KBM-7 (cell line): ENCODE results near the gene GRIN2D.

ENCODE experiments used
- DNase-seq: peaks from one replicate; pipeline ENCODE4 v3.0.0-alpha.2; 2015
- in situ Hi-C: fragments of 300-500 bp; cut with MboI; formaldehyde crosslinking; loops from 2 replicates; pipeline ENCODE4 v1.14.3; 2020; ENCODE audit warnings: low sequenced_read_pairs, low pct_unique_long_range_greater_than_20kb, mixed read lengths

The GRIN2D gene

DNA sequence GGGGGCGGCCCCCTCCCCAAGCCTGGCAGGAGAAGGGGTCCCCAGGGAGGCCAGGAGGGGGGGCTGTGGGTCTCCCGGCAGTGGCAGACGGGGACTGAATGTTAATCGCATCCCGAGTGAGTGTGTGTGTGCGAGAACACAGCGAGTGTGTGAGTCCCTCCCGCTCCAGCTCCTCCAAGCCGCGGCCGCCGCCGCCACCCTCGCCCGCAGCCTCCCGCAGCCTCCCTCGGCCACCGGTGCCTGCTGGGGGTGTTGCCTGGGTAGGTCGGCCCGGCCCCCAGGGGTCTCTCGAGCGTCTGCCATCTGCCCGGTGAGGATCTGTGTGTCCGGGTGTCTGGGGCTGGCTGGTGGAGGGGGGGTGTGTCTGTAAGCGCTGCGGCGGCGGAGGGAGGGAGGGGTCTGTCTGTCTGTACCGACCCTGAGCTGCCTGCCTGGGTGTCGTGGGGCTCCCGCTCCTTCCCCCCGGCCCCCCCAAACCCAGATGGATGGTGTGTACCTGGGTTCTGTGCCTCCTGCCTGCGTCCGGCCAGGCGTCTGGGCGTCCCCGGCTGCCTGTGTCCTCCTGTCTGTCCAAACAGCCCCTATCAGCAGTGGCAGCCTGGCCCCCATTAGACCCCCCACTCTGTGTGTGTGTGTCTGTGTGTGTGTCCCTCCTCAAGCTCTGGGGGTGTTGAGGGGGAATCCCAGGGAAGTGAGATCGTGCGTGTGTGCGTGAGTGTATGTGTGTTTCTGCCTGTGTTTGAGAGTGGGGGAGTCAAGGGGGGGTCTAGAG is at the start of gene GRIN2D:
Gene GRIN2D (plus strand): TSS at position 110 of the 772 bp plus-strand sequence. CDS start 4,725 bp downstream, outside the sequence.
- in situ Hi-C loops = no loop called here
- DNase-seq = peak; percentile 59

GRCh38 chr19:48344892-48345291 is 48.6 kb upstream of the GRIN2D start:
- DNase-seq = no peak
- in situ Hi-C loops = loop anchor here (25.0 kb wide), 1 partner anchor 242 kb away; no protein-coding TSS in a partner anchor

- in situ Hi-C loops = loop anchor here (25.0 kb wide), 1 partner anchor 241 kb away; no protein-coding TSS in a partner anchor
- DNase-seq = no peak
These were observed 47.3 kb upstream of the GRIN2D start for GRCh38 chr19:48346191-48346590.

GRCh38 chr19:48348045-48348444 is 45.4 kb upstream of the GRIN2D start:
- DNase-seq = no peak
- in situ Hi-C loops = loop anchor here (25.0 kb wide), 1 partner anchor 239 kb away; no protein-coding TSS in a partner anchor

GRCh38 chr19:48348737-48349136 is 44.7 kb upstream of the GRIN2D start:
- in situ Hi-C loops = loop anchor here (25.0 kb wide), 1 partner anchor 239 kb away; no protein-coding TSS in a partner anchor

DNA sequence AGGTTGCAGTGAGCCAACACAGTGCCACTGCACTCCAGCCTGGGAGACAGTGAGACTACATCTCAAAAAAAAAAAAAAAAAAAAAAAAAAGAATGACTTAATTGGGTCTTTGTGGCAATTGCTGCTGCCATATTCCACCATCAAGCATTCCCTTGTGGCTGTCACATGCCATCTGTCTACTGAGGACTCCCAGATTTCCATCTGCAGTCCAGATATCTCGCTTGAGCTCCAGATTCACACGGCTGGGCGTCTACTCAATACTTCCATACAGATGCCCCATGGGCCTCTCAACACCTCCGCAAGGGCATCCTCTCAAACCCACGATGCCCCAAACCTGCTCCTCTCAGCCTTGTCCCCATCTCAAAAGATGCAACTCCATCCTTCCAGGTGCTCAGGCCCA is 42.6 kb upstream of the GRIN2D start:
- in situ Hi-C loops = no loop called here
- DNase-seq = no peak

More at GRCh38 chr19:48348737-48349136, 44.7 kb upstream of the GRIN2D start:
- DNase-seq = no peak

- in situ Hi-C loops = no loop called here
- DNase-seq = peak; percentile 79
These were observed 42.1 kb upstream of the GRIN2D start for GRCh38 chr19:48351341-48351752.

DNA sequence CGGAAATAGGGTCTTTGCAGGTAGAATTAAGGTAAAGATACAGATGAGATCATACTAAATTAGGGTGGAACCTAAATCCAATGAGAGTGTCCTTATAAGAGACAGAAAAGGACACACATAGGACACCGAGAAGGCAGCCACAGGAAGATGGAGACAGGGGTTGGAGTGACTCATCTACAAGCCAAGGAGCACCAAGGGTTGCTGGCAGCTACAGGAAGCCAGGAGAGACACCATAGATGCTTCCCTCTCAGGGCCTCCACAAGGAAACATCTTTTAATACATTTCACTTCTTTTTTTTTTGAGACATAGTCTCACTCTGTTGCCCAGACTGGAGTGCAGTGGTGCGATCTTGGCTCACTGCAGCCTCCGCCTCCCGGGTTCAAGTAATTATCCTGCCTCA is 39.8 kb upstream of the GRIN2D start:
- in situ Hi-C loops = no loop called here
- DNase-seq = no peak

- in situ Hi-C loops = no loop called here
These were observed 39.0 kb upstream of the GRIN2D start for GRCh38 chr19:48354332-48354992.

GRCh38 chr19:48355365-48355954 is 38.0 kb upstream of the GRIN2D start:
- in situ Hi-C loops = no loop called here
- DNase-seq = no peak

More at GRCh38 chr19:48354332-48354992, 39.0 kb upstream of the GRIN2D start:
- no peak for DNase-seq

DNA sequence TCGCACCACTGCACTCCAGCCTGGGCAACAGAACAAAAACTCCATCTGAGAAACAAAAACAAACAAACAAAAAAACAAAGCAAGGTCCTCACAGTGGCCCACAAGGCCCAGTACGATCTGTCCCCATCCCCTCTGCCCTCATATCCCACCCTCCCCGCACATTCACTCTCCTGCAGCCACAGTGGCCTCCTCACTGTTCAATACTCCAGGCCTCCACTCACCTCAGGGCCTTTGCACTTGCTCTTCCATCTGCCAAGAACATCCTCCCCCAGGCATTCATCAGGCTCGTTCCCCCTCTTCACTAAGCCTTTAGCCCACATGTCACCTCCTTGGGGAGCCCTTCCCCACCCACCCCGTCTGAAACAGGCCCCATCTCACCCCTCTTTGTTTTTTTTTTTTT is 34.3 kb upstream of the GRIN2D start:
- in situ Hi-C loops = no loop called here
- no peak for DNase-seq

DNA sequence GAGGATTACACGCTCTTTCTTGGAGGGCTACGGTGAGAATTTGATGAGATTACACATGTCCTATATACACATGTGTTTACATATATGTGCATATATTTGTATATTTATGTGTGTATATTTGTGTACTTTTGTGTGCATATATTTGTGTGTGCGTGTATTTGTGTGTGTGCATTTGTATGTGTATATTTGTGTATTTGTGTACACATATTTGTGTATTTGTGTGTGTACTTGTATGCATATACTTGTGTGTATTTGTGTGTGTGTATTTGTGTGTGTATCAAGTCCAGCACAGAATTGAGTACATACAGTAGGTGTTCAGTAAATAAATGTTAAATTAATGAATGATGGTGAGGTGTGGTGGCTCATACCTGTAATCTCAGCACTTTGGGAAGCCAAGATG is 31.6 kb upstream of the GRIN2D start:
- no peak for DNase-seq
- in situ Hi-C loops = no loop called here

GRCh38 chr19:48362716-48363499 is 30.6 kb upstream of the GRIN2D start:
- in situ Hi-C loops = no loop called here
- peak; percentile 92 for DNase-seq

- no peak for DNase-seq
- in situ Hi-C loops = no loop called here
These were observed 30.0 kb upstream of the GRIN2D start for GRCh38 chr19:48363500-48363809.

DNA sequence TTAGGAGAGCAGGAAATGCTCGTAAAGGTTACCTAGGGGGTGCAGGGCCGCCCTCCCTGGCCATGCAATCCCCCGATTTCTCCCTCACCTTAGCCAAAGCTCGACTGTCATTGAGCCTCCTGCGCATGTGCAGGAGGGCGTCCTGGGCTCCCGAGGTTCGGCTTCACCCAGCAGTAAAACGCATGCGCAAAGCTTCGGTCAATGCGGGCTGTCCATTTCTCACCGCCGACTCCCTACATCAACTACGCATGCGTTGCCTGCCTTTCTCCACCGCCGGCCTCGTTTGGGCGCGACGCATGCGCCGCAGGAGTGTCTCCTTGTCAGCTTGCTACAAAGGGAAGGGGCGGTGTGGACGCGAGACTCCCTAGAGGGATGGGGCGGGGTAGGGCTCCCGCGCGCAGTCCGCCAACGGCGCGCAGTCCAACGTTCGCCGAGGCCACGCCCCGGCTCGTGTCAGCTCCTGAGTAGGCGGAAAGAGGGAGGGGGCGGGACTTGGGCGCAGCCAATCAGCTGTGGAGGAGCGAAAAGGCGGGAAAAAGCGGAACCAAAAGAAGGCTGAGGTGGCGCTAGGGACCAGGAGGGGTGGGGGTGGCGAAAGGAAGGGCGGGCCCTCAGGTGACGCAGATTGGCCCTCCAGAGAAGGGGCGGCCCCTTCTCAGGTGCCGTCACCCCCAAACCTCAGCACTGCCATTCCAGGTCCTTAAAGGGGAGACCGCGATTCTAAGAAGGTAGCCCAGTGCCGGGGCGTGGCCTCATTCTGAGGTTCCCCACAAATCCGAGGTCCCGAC is 29.5 kb upstream of the GRIN2D start, which contains the start of the genes SYNGR4 and TMEM143:
Gene SYNGR4 (plus strand): TSS at position 558 of the 788 bp plus-strand sequence. CDS start 1,476 bp downstream, outside the sequence.
Gene TMEM143 (minus strand): TSS at position 131 of the 788 bp plus-strand sequence. CDS start 20 bp downstream, at position 111.
- in situ Hi-C loops = no loop called here
- DNase-seq = peak; percentile 100

DNA sequence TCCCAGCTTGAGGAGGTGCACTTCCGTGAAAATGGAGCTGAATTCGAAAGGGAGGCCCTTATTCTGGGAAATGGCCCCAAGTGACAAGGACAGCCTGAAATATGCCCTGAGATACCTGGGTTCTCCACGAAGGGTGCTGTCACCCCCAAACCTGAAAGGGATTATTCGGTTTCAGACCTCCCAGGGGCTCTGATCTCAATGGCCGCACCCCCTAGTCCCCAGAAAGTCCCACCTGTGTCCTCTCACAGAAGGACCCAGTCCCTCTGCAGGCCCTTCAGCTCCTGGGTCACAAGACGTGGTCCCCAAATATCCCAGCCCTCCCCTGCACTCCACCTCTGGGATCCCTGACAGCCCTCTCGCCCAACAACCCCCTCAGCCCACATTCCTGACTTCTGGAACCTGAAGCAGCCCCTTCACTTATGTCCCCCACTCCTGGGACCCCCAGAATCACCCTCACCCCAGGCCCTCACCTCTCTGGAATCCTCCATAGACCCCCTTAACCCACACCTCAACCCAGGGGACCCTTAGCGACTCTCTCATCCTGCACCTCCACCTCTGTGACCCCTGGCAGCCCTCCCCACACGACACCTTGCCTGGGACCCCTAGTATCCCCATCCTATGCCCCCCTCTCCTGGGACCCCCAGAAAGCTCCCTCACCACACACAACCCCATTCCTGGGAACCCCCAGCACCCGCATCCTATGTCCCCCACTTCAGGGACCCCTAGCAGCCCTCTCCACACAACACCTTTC is 28.7 kb upstream of the GRIN2D start:
- in situ Hi-C loops = no loop called here

GRCh38 chr19:48365602-48366001 is 27.9 kb upstream of the GRIN2D start:
- in situ Hi-C loops = no loop called here

More for the DNA sequence above, 28.7 kb upstream of the GRIN2D start:
- DNase-seq = no peak

GRCh38 chr19:48367855-48368254 is 25.6 kb upstream of the GRIN2D start:
- in situ Hi-C loops = no loop called here
- DNase-seq = no peak

More at GRCh38 chr19:48365602-48366001, 27.9 kb upstream of the GRIN2D start:
- DNase-seq = no peak
